ENCODE results near the gene INSIG2.

- TF ChIP-seq EZH2 (IDR thresholded peaks at IDR 0.05; ENCODE audit: low read depth, unreplicated experiment) (no peak), CTCF (conservative IDR thresholded peaks at IDR 0.05; ENCODE audit: low read depth in 2 of 2) (no peak), POLR2AphosphoS5 (IDR thresholded peaks at IDR 0.05; ENCODE audit: low read depth) (no peak), JUNB (IDR thresholded peaks at IDR 0.05; ENCODE audit: unreplicated experiment) (no peak), CREB1 (CRISPR knock-in tag; IDR thresholded peaks at IDR 0.05; ENCODE audit: low read depth) (no peak), EZH2phosphoT487 (IDR thresholded peaks at IDR 0.05; ENCODE audit: unreplicated experiment) (no peak), REST (IDR thresholded peaks at IDR 0.05; ENCODE audit: unreplicated experiment) (no peak), ETS1 (IDR thresholded peaks at IDR 0.05) (no peak), ZNF331 (CRISPR knock-in tag; IDR thresholded peaks at IDR 0.05; ENCODE audit: low read depth) (no peak), ZNF114 (CRISPR knock-in tag; IDR thresholded peaks at IDR 0.05) (no peak), STAT1 (IDR thresholded peaks at IDR 0.05; ENCODE audit: unreplicated experiment) (no peak)
Measured at GRCh38 chr2:118148133-118148532, 59.9 kb downstream of the INSIG2 start.

Data from GM23338 (cell line).